Measurements from ENCODE around the gene RTTN.

GRCh38 chr18:70046207-70046606 is 159.3 kb downstream of the RTTN start:
- TF ChIP-seq CTCF (conservative IDR thresholded peaks at IDR 0.05; ENCODE audit: low read length) (no peak), EZH2phosphoT487 (IDR thresholded peaks at IDR 0.05; ENCODE audit: borderline replicate concordance, low read depth, low read length) (no peak)

Measured in OCI-LY7 (cell line).